Activated T-cell treated with anti-CD3 and anti-CD28 coated beads, Interleukin-2, amount 50 U/mL, for 72 hours (primary cell): ENCODE data around the gene CKAP2L. TPM values are rescaled to one million over a fixed set of nuclear protein-coding genes. Genes with fewer than 3 reads are reported as not detected.

Experiments used
- total RNA-seq, 2 donors: library from RNA; stranded (reverse); gene quantifications; one replicate each; pipeline ENCODE4 v1.2.3, GENCODE V29; 2022

CKAP2L gene
- total RNA-seq, 2 donors from 2014 or later = 45.5 to 47.7 TPM

Other genes starting within 250 kb of the CKAP2L start
- gene POLR1B, start 222.1 kb downstream of the CKAP2L start, total RNA-seq = 10 to 100 TPM; 39.3 to 45.3 TPM
- gene CHCHD5, start 180.0 kb downstream of the CKAP2L start, total RNA-seq = 10 to 100 TPM; 30.4 to 41.8 TPM
- 10 to 100 TPM; 54.3 to 66.1 TPM for gene SLC20A1, start 118.7 kb downstream of the CKAP2L start, total RNA-seq
- 1 to 10 TPM in 1 of 2 donors, not detected in 1; 1.2 TPM for gene NT5DC4, start 43.6 kb downstream of the CKAP2L start, total RNA-seq
- gene IL1A, start 19.9 kb upstream of the CKAP2L start, total RNA-seq = 1 to 10 TPM; 1.4 to 6.6 TPM
- under 1 TPM in 1 of 2 donors, not detected in 1; 0.14 TPM for gene IL1B, start 72.2 kb upstream of the CKAP2L start, total RNA-seq
- gene IL37, start 146.6 kb upstream of the CKAP2L start, total RNA-seq = not detected
- not detected for gene IL36G, start 213.4 kb upstream of the CKAP2L start, total RNA-seq
- under 1 TPM in 1 of 2 donors, not detected in 1; 0.84 TPM for gene IL36A, start 240.8 kb upstream of the CKAP2L start, total RNA-seq